Measurements from ENCODE around the gene BTBD16.
A peak's percentile ranks its signal among the peaks of the same experiment; 100 is the strongest.

The BTBD16 gene

DNA sequence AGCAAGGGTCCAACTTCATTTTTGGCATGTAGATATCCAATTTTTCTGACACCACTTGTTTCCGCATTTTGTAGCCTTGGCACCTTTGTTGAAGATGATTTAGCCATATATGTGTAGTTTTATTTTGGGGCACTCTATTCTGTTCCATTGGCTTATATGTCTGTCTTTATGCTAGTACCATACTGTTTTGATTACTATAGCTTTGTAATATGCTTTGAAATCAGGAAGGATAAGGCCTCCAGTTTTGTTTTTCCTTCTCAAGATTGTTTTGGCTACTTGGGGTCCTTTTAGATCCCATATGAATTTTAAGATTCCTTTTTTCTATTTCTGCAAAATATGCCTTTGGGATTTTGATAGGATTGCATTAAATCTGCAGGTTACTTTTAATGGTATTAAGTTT lies 9.5 kb upstream of the BTBD16 start:
- Histone ChIP-seq H3K4me3 (ENCODE audit: low read length) (no peak overlapping the region), H3K9me3 (ENCODE audit: control insufficient read depth, low read length) (peaks cover 14% of the 10 kb centered on the region), H3K4me1 (ENCODE audit: control insufficient read depth, insufficient read depth, low read length) (peaks cover 34% of the 10 kb centered on the region), H3K27me3 (replicated peaks; ENCODE audit: control insufficient read depth, insufficient read depth, low read length) (no peaks in the 10 kb centered on the region), H3K36me3 (ENCODE audit: control insufficient read depth, insufficient read depth, low read length, severe bottlenecking) (no peaks in the 10 kb centered on the region), H3K9ac (ENCODE audit: low read length) (no peak overlapping the region)
- no peak for DNase-seq (ENCODE audit: low read depth)

- Histone ChIP-seq H3K4me3 (ENCODE audit: low read length) (peak overlapping the region; percentile 69), H3K9me3 (ENCODE audit: control insufficient read depth, low read length) (peaks cover 14% of the 10 kb centered on the region), H3K27me3 (replicated peaks; ENCODE audit: control insufficient read depth, insufficient read depth, low read length) (no peaks in the 10 kb centered on the region), H3K9ac (ENCODE audit: low read length) (peak overlapping the region; percentile 76), H3K4me1 (ENCODE audit: control insufficient read depth, insufficient read depth, low read length) (peaks cover 34% of the 10 kb centered on the region), H3K36me3 (ENCODE audit: control insufficient read depth, insufficient read depth, low read length, severe bottlenecking) (no peaks in the 10 kb centered on the region)
- peak; percentile 90 for DNase-seq (ENCODE audit: low read depth)
These were observed 7.1 kb upstream of the BTBD16 start for GRCh38 chr10:122263971-122264370.

- Histone ChIP-seq H3K4me1 (ENCODE audit: control insufficient read depth, insufficient read depth, low read length) (peaks cover 31% of the 10 kb centered on the region), H3K36me3 (ENCODE audit: control insufficient read depth, insufficient read depth, low read length, severe bottlenecking) (no peaks in the 10 kb centered on the region), H3K9me3 (ENCODE audit: control insufficient read depth, low read length) (peaks cover 14% of the 10 kb centered on the region), H3K9ac (ENCODE audit: low read length) (peak overlapping the region; percentile 76), H3K4me3 (ENCODE audit: low read length) (peak overlapping the region; percentile 69), H3K27me3 (replicated peaks; ENCODE audit: control insufficient read depth, insufficient read depth, low read length) (no peaks in the 10 kb centered on the region)
- DNase-seq (ENCODE audit: low read depth) = peak; percentile 19
These were observed 6.7 kb upstream of the BTBD16 start for GRCh38 chr10:122264436-122264835.

DNA sequence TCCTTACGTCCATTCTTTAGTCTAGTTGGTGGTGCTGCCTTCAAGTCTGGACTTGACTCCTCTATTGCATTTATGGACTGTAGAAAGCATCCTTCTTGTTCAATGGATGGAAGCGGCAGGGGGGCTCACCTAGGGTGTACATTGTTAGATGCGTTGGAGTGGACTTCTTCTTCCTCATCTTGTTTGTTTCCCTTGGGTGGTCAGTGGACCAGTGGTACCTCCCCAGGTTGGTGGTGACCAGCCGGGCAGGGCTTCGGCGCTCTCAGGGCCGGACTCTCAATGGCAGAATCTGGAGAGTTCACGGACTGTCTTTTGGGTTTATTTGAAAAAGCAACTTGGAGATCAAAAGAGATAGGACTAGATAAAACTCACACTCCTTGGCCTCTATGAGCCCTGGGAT lies 6.2 kb upstream of the BTBD16 start:
- no peaks in the 10 kb centered on the region for H3K27me3 ChIP-seq (replicated peaks; ENCODE audit: control insufficient read depth, insufficient read depth, low read length)
- H3K4me1 ChIP-seq (ENCODE audit: control insufficient read depth, insufficient read depth, low read length) = peaks cover 31% of the 10 kb centered on the region
- DNase-seq (ENCODE audit: low read depth) = no peak
- peak overlapping the region; percentile 69 for H3K4me3 ChIP-seq (ENCODE audit: low read length)
- peak overlapping the region; percentile 76 for H3K9ac ChIP-seq (ENCODE audit: low read length)
- peaks cover 14% of the 10 kb centered on the region for H3K9me3 ChIP-seq (ENCODE audit: control insufficient read depth, low read length)
- no peaks in the 10 kb centered on the region for H3K36me3 ChIP-seq (ENCODE audit: control insufficient read depth, insufficient read depth, low read length, severe bottlenecking)

GRCh38 chr10:122265896-122266295 lies 5.2 kb upstream of the BTBD16 start:
- no peak overlapping the region for H3K9ac ChIP-seq (ENCODE audit: low read length)
- H3K27me3 ChIP-seq (replicated peaks; ENCODE audit: control insufficient read depth, insufficient read depth, low read length) = no peaks in the 10 kb centered on the region
- no peak overlapping the region for H3K4me3 ChIP-seq (ENCODE audit: low read length)
- DNase-seq (ENCODE audit: low read depth) = no peak
- no peaks in the 10 kb centered on the region for H3K36me3 ChIP-seq (ENCODE audit: control insufficient read depth, insufficient read depth, low read length, severe bottlenecking)
- peaks cover 14% of the 10 kb centered on the region for H3K9me3 ChIP-seq (ENCODE audit: control insufficient read depth, low read length)
- H3K4me1 ChIP-seq (ENCODE audit: control insufficient read depth, insufficient read depth, low read length) = peaks cover 31% of the 10 kb centered on the region

GRCh38 chr10:122267849-122268737 lies 3.0 kb upstream of the BTBD16 start:
- Histone ChIP-seq H3K9me3 (ENCODE audit: control insufficient read depth, low read length) (peaks cover 2% of the 10 kb centered on the region), H3K4me1 (ENCODE audit: control insufficient read depth, insufficient read depth, low read length) (peaks cover 31% of the 10 kb centered on the region), H3K27me3 (replicated peaks; ENCODE audit: control insufficient read depth, insufficient read depth, low read length) (no peaks in the 10 kb centered on the region), H3K9ac (ENCODE audit: low read length) (peak overlapping the region; percentile 20), H3K4me3 (ENCODE audit: low read length) (no peak overlapping the region), H3K36me3 (ENCODE audit: control insufficient read depth, insufficient read depth, low read length, severe bottlenecking) (no peaks in the 10 kb centered on the region)
- DNase-seq (ENCODE audit: low read depth) = peak; percentile 65

- DNase-seq (ENCODE audit: low read depth) = no peak
- H3K36me3 ChIP-seq (ENCODE audit: control insufficient read depth, insufficient read depth, low read length, severe bottlenecking) = no peaks in the 10 kb centered on the region
- H3K4me1 ChIP-seq (ENCODE audit: control insufficient read depth, insufficient read depth, low read length) = peaks cover 23% of the 10 kb centered on the region
- H3K9ac ChIP-seq (ENCODE audit: low read length) = no peak overlapping the region
- no peak overlapping the region for H3K4me3 ChIP-seq (ENCODE audit: low read length)
- H3K9me3 ChIP-seq (ENCODE audit: control insufficient read depth, low read length) = no peaks in the 10 kb centered on the region
- H3K27me3 ChIP-seq (replicated peaks; ENCODE audit: control insufficient read depth, insufficient read depth, low read length) = no peaks in the 10 kb centered on the region
These were observed 1.9 kb upstream of the BTBD16 start for GRCh38 chr10:122269059-122269687.

DNA sequence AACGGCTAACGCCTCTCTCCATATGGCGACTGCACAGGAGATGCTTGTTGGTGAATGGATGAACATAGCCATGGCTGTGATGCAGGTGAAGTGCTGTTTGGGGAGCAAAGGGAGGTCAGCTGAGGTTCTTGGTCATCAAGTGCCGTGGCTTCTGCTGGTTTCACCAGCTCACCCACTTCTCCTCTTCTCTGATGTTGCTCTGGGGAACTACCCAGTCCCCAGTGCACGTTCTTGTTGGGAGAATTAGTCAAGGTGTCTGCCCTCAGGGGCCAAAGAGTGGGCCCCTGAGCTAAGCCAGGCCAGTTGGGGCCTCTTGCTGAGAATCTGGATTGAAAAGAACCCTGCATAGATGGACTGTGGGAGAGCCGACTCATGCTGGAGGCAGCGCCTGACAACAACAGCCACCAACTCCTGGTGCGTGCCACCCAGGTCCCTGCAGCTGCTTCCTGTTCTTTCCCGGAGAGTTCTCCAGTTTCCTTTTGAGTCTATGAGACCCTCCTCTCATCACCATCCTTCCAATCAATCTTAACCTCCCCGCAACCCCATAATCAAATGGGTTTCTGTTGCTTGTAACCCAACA lies 3.0 kb downstream of the BTBD16 start:
- Histone ChIP-seq H3K9me3 (ENCODE audit: control insufficient read depth, low read length) (no peaks in the 10 kb centered on the region), H3K9ac (ENCODE audit: low read length) (no peak overlapping the region)
- no peak for DNase-seq (ENCODE audit: low read depth)

DNA sequence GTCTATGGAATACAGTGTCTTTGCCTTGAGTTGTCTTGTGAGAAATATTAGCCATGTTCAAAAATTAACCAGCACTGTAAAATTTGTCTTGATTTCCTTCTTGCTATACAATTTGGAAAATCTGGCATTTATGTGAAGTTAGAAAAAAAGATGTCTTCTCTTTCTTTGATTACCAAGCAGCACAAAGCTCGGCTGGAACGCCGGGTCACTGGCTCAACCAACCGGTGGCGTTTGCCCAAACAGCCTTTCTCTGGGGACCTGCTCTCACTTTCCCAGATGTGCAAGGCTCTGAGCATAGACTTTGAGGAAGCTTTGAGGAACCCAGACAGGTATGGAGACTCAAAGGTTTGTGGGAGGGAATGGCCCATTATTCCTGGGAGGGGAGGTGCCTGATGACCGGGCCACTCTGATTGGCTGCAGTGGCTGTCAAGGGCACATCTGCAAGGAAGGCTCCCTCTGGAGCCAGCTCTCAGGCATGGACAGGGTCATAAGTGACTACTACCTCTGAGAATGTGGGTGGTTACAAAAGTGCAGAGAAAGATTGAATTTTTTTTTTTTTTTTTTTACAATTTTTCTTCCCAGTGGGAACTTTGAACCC lies 5.6 kb downstream of the BTBD16 start:
- Histone ChIP-seq H3K9me3 (ENCODE audit: control insufficient read depth, low read length) (no peaks in the 10 kb centered on the region), H3K27me3 (replicated peaks; ENCODE audit: control insufficient read depth, insufficient read depth, low read length) (no peaks in the 10 kb centered on the region), H3K4me3 (ENCODE audit: low read length) (no peak overlapping the region), H3K9ac (ENCODE audit: low read length) (no peak overlapping the region), H3K36me3 (ENCODE audit: control insufficient read depth, insufficient read depth, low read length, severe bottlenecking) (no peaks in the 10 kb centered on the region), H3K4me1 (ENCODE audit: control insufficient read depth, insufficient read depth, low read length) (peaks cover 10% of the 10 kb centered on the region)
- DNase-seq (ENCODE audit: low read depth) = peak; percentile 35

More for the DNA sequence above, 3.0 kb downstream of the BTBD16 start:
- Histone ChIP-seq H3K27me3 (replicated peaks; ENCODE audit: control insufficient read depth, insufficient read depth, low read length) (no peaks in the 10 kb centered on the region), H3K4me3 (ENCODE audit: low read length) (no peak overlapping the region), H3K36me3 (ENCODE audit: control insufficient read depth, insufficient read depth, low read length, severe bottlenecking) (no peaks in the 10 kb centered on the region), H3K4me1 (ENCODE audit: control insufficient read depth, insufficient read depth, low read length) (peaks cover 10% of the 10 kb centered on the region)

GRCh38 chr10:122277526-122278136 lies 6.5 kb downstream of the BTBD16 start:
- H3K9me3 ChIP-seq (ENCODE audit: control insufficient read depth, low read length) = no peaks in the 10 kb centered on the region
- no peaks in the 10 kb centered on the region for H3K27me3 ChIP-seq (replicated peaks; ENCODE audit: control insufficient read depth, insufficient read depth, low read length)
- no peak overlapping the region for H3K9ac ChIP-seq (ENCODE audit: low read length)
- DNase-seq (ENCODE audit: low read depth) = no peak
- no peaks in the 10 kb centered on the region for H3K36me3 ChIP-seq (ENCODE audit: control insufficient read depth, insufficient read depth, low read length, severe bottlenecking)
- H3K4me1 ChIP-seq (ENCODE audit: control insufficient read depth, insufficient read depth, low read length) = peaks cover 14% of the 10 kb centered on the region
- no peak overlapping the region for H3K4me3 ChIP-seq (ENCODE audit: low read length)

DNA sequence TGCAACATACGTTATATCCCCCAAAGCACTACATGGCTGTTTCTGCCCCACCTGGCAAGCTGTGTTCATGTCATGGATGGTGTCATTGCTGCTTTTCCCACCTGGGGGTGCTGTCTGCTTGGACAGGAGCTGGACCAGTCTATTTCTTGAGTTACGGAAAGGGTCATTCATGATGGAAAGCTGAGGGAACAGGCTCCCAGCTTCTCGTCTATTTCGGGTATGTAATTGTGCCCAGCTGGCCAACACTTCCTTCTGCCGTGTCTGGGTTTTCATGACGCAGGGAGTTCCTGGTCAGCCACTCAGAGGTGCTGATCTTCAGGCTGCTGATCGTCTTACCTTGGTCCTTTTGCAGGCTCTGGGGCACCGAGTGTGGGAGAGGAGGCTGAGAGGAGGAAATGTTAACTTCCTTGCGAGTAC lies 8.6 kb downstream of the BTBD16 start:
- Histone ChIP-seq H3K36me3 (ENCODE audit: control insufficient read depth, insufficient read depth, low read length, severe bottlenecking) (no peaks in the 10 kb centered on the region), H3K4me3 (ENCODE audit: low read length) (no peak overlapping the region), H3K27me3 (replicated peaks; ENCODE audit: control insufficient read depth, insufficient read depth, low read length) (no peaks in the 10 kb centered on the region), H3K9ac (ENCODE audit: low read length) (no peak overlapping the region), H3K4me1 (ENCODE audit: control insufficient read depth, insufficient read depth, low read length) (peaks cover 14% of the 10 kb centered on the region), H3K9me3 (ENCODE audit: control insufficient read depth, low read length) (no peaks in the 10 kb centered on the region)
- DNase-seq (ENCODE audit: low read depth) = peak; percentile 39
